Measurements from ENCODE around the gene NSMCE1. TPM values are rescaled to one million over a fixed set of nuclear protein-coding genes. Genes with fewer than 3 reads are reported as not detected.

NSMCE1 gene
- total and polyA plus RNA-seq, 4 donors, result 50.4 to 76.9 (median 66.8) TPM

DNA sequence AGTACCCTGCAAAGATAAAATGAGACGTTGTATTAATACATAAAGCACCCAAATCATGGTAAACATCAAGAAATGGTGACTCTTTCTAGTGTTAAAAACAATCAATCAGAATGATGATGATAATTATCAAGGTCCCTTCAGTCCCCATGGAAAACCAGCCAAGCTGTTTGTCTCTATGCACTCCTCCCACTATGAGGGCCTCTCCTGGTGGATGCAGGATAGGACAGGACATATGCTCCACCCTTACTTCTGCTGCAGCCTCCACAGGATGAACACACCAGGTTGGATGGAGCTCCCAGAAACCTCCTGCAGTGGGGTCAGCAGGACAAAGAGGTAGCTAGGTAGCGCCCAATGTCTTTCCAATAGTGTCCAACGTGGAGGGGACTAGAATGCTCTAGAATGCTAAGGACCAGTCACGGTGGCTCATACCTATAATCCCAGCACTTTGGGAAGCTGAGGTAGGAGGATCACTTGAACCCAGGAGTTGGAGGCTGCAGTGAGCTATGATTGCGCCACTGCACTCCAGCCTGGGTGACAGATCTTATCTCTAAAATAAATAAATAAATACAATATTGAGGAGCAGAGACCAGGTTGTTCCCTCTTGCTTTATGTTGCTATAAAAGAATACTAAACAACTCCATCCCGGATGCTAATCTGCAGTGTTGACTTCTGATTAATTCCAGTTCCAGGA, 75.1 kb downstream of the NSMCE1 start:
- WGBS (ENCODE audit: insufficient coverage), result 90% methylated on average over 2 of the region's 6 CpGs
- H3K27me3 ChIP-seq (ENCODE audit: control insufficient read depth, insufficient read depth, low read length), result no peaks in the 10 kb centered on the region
- no peaks in the 10 kb centered on the region for H3K36me3 ChIP-seq (ENCODE audit: control insufficient read depth, insufficient read depth, low read length)
- no peaks in the 10 kb centered on the region for H3K9me3 ChIP-seq (ENCODE audit: control insufficient read depth, insufficient read depth, low read length)
- no peak overlapping the region for H3K27ac ChIP-seq (ENCODE audit: low read depth, low read length)
- no peaks in the 10 kb centered on the region for H3K4me1 ChIP-seq (ENCODE audit: control insufficient read depth, insufficient read depth, low read length)
- H3K4me3 ChIP-seq (ENCODE audit: low read depth, low read length), result no peak overlapping the region
- DNase-seq (ENCODE audit: low read depth in 4 of 6, low spot score in 6 of 6), result no peak

DNA sequence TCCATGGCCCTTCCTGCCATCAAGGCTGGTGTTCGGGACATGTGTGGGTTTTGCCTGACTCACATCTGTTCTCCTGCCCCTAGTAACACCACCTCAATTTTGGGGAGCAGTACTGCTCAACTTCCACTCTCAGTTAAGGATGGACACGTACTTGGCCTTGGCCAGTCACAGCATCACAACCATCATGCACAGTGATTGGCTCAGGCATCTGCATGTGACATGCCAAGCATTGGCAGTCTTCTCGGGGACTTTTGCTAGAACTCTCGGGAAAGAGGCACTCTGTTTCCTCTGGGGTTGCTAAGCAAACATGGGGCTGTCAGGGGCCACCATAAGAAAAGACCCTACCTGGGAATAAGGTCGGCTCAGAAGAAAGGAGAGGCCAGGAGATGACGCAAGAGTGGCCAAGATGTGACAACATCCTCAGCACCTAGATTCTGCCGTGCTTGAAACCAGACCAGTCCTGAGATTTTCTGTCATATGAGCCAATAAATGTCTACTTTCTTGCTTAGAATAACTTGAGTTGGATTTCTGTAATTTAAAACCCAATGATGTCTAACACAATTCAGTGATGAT, 77.1 kb downstream of the NSMCE1 start:
- Histone ChIP-seq H3K36me3 (ENCODE audit: control insufficient read depth, insufficient read depth, low read length) (no peaks in the 10 kb centered on the region), H3K27ac (ENCODE audit: low read depth, low read length) (no peak overlapping the region), H3K9me3 (ENCODE audit: control insufficient read depth, insufficient read depth, low read length) (no peaks in the 10 kb centered on the region), H3K4me1 (ENCODE audit: control insufficient read depth, insufficient read depth, low read length) (no peaks in the 10 kb centered on the region), H3K4me3 (ENCODE audit: low read depth, low read length) (no peak overlapping the region), H3K27me3 (ENCODE audit: control insufficient read depth, insufficient read depth, low read length) (no peaks in the 10 kb centered on the region)
- 85% methylated on average over 5 of the region's 7 CpGs for WGBS (ENCODE audit: insufficient coverage)
- DNase-seq (ENCODE audit: low read depth in 4 of 6, low spot score in 6 of 6), result no peak

DNA sequence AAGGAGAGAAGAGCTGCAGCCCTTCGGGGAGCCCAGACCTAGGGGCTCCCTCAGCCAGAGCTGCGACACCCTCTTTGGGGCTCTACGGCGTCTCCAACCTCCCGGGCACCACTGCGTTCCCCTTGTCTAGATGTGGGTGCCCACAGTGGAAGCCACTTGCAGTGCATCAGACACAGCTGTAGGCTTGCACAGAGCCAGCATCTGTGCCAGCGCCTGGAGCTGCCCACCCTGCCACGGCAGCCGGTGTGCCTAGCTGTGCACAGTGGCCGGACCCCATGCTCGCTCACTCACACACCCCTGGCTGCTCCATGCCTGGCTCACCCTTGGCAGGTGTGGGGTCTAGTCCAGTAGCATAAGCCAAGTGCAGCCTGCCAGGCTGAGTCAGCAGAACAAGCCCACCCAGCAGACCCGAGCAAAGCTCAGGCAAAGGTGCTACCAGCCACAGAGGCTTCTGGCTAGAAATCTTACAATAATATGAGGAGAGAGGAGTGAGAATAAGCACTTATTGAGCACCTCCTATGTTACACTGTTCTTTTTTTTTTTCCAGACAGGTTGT, 78.2 kb downstream of the NSMCE1 start:
- no peaks in the 10 kb centered on the region for H3K36me3 ChIP-seq (ENCODE audit: control insufficient read depth, insufficient read depth, low read length)
- no peak overlapping the region for H3K27ac ChIP-seq (ENCODE audit: low read depth, low read length)
- no peaks in the 10 kb centered on the region for H3K4me1 ChIP-seq (ENCODE audit: control insufficient read depth, insufficient read depth, low read length)
- no peaks in the 10 kb centered on the region for H3K27me3 ChIP-seq (ENCODE audit: control insufficient read depth, insufficient read depth, low read length)
- no peak for DNase-seq (ENCODE audit: low read depth in 4 of 6, low spot score in 6 of 6)
- 91% methylated on average over 12 of the region's 12 CpGs for WGBS (ENCODE audit: insufficient coverage)
- no peaks in the 10 kb centered on the region for H3K9me3 ChIP-seq (ENCODE audit: control insufficient read depth, insufficient read depth, low read length)
- H3K4me3 ChIP-seq (ENCODE audit: low read depth, low read length), result no peak overlapping the region

DNA sequence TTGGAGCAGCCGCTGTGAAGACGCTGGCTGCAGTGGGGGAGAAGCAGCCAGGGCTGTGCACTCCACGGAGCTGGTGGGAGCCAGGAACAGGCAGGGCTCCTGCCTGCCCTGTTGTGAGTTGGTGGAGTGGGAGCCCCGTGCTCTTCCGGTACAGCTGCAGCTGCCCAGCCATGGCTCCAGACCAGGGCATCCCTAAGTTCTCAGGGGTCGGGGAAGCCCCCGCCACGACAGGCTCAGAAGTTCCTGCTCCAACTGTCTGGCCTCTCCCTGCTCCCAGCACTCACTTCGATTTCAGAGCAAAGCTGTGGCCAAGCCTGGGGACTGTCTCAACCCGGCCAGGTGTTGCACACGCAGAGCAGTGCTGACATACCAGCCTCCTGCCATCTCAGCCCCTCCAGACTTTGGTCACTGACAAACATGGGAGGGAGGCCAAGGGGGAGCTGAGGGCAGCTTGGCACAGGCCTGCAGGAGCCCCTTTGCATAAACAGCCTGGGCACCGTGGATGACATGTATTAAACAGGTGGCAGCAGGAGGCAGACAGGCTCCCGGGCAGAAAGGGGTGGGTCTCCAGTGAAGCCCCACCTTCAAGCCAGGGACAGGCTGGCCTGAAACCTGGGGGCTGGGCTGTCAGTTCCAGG, 79.1 kb downstream of the NSMCE1 start:
- H3K4me1 ChIP-seq (ENCODE audit: control insufficient read depth, insufficient read depth, low read length), result peaks cover 5% of the 10 kb centered on the region
- H3K27ac ChIP-seq (ENCODE audit: low read depth, low read length), result no peak overlapping the region
- H3K4me3 ChIP-seq (ENCODE audit: low read depth, low read length), result no peak overlapping the region
- WGBS (ENCODE audit: insufficient coverage), result 62% methylated on average over 12 of the region's 13 CpGs
- no peak for DNase-seq (ENCODE audit: low read depth in 4 of 6, low spot score in 6 of 6)
- H3K9me3 ChIP-seq (ENCODE audit: control insufficient read depth, insufficient read depth, low read length), result no peaks in the 10 kb centered on the region
- no peaks in the 10 kb centered on the region for H3K27me3 ChIP-seq (ENCODE audit: control insufficient read depth, insufficient read depth, low read length)
- H3K36me3 ChIP-seq (ENCODE audit: control insufficient read depth, insufficient read depth, low read length), result no peaks in the 10 kb centered on the region

DNA sequence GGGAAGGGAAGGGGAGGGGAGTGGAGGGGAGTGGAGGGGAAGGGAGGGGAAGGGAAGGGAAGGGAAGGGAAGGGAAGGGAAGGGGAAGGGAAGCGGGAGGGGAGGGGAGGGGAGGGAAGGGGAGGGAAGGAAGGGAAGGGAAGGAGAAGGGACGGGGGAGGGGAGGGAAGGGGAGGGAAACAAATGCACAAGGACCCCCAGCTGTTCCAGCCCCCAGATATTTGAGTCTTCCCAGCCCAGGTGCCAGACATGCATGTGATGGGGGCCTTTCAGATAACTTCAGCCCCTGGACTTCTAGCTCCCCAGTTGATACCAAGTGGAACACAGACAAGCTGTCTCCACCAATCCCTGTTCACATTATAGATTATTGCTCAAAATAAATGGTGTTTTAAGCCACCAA, 79.9 kb downstream of the NSMCE1 start:
- no peak overlapping the region for H3K4me3 ChIP-seq (ENCODE audit: low read depth, low read length)
- no peaks in the 10 kb centered on the region for H3K27me3 ChIP-seq (ENCODE audit: control insufficient read depth, insufficient read depth, low read length)
- no peak for DNase-seq (ENCODE audit: low read depth in 4 of 6, low spot score in 6 of 6)
- WGBS (ENCODE audit: insufficient coverage), result no CpG with 5 or more reads among the region's 2 CpGs
- H3K27ac ChIP-seq (ENCODE audit: low read depth, low read length), result no peak overlapping the region
- no peaks in the 10 kb centered on the region for H3K9me3 ChIP-seq (ENCODE audit: control insufficient read depth, insufficient read depth, low read length)
- no peaks in the 10 kb centered on the region for H3K36me3 ChIP-seq (ENCODE audit: control insufficient read depth, insufficient read depth, low read length)
- H3K4me1 ChIP-seq (ENCODE audit: control insufficient read depth, insufficient read depth, low read length), result peaks cover 5% of the 10 kb centered on the region

DNA sequence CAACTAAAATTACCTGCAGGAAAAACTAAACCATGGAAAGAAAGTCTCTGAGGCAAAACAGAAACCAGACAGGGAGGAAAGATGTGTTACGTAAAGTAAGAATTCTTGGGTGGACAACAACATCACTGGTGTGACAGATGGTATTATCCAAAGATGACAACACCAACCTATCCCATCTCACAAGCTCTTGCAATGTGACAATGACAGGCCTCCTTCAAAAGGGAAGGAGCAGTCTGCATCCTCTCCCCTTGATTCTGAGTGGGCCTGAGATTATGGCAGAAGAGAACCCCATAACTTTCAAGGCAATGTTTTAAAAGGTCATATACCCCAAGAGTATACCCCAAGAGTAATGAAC, 82.8 kb downstream of the NSMCE1 start:
- Histone ChIP-seq H3K36me3 (ENCODE audit: control insufficient read depth, insufficient read depth, low read length) (no peaks in the 10 kb centered on the region), H3K27me3 (ENCODE audit: control insufficient read depth, insufficient read depth, low read length) (no peaks in the 10 kb centered on the region), H3K4me1 (ENCODE audit: control insufficient read depth, insufficient read depth, low read length) (peaks cover 5% of the 10 kb centered on the region), H3K9me3 (ENCODE audit: control insufficient read depth, insufficient read depth, low read length) (no peaks in the 10 kb centered on the region), H3K4me3 (ENCODE audit: low read depth, low read length) (no peak overlapping the region), H3K27ac (ENCODE audit: low read depth, low read length) (no peak overlapping the region)
- DNase-seq (ENCODE audit: low read depth in 4 of 6, low spot score in 6 of 6), result no peak
- no CpG with 5 or more reads among the region's 1 CpG for WGBS (ENCODE audit: insufficient coverage)

DNA sequence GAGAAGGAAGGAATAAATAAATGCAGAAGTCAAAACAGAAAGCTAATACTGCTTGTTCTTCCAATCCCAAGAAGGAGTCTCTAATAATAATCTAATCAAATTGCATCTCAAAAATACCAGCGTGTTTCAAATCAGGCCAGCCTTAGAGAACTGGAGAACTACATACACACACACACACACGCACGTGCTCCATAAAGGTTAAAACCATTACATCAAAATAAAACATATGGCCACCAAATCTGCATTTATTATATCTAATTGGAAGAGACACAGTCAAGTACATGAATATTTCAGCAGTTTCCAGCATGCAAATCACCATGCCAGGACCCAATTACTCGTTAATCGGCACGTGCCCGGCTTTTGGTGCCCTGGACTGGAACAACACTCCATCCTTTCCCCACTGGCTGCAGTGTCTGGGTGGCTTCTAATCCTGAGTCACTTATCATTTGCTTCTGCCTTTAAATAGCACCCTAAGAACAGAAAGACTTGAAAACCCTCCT, 85.6 kb downstream of the NSMCE1 start:
- no peak overlapping the region for H3K4me3 ChIP-seq (ENCODE audit: low read depth, low read length)
- no peaks in the 10 kb centered on the region for H3K9me3 ChIP-seq (ENCODE audit: control insufficient read depth, insufficient read depth, low read length)
- DNase-seq (ENCODE audit: low read depth in 4 of 6, low spot score in 6 of 6), result peak in 2 of 6 donors; percentile 57 to 78
- H3K27me3 ChIP-seq (ENCODE audit: control insufficient read depth, insufficient read depth, low read length), result no peaks in the 10 kb centered on the region
- no peaks in the 10 kb centered on the region for H3K36me3 ChIP-seq (ENCODE audit: control insufficient read depth, insufficient read depth, low read length)
- H3K4me1 ChIP-seq (ENCODE audit: control insufficient read depth, insufficient read depth, low read length), result peaks cover 12% of the 10 kb centered on the region
- H3K27ac ChIP-seq (ENCODE audit: low read depth, low read length), result no peak overlapping the region
- 71% methylated on average over 4 of the region's 7 CpGs for WGBS (ENCODE audit: insufficient coverage)

DNA sequence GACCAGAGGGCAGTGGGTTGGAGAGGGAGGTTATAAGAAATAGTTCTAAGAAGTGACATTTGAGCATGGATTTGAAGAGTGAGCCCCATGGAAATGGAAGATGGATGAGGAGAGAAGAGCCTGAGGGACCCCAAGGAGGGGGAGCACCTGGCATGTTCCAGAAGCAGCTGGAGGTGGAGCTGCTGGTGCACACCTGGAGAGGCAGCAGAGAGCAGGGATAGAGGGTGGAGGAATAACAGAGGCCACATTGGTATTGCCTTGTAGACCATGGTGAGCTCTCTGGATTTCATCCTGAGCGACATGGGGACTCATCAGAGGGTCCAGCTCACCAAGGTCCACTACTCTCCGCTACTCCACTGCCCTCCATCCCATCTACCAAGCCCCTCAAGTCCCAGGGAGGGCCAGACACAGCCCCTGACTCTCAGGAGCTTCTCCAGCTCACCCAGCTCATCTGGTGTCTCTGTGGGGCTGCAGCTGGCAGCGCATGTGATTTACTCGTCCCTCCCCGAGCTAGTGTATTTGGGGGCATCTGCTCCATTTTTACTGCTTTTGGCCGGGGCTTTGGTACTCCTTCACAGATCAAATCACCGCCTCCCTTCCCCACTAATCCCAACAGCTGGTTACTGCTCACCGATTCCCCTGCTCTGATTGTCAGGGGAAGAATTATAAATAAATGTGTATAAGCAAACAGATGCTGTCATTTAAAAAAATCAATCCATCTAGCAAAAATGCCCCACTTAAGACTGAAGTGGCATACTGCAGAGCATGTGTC, 87.4 kb downstream of the NSMCE1 start:
- 93% methylated on average over 3 of the region's 8 CpGs for WGBS (ENCODE audit: insufficient coverage)
- Histone ChIP-seq H3K9me3 (ENCODE audit: control insufficient read depth, insufficient read depth, low read length) (no peaks in the 10 kb centered on the region), H3K4me1 (ENCODE audit: control insufficient read depth, insufficient read depth, low read length) (peaks cover 12% of the 10 kb centered on the region), H3K27me3 (ENCODE audit: control insufficient read depth, insufficient read depth, low read length) (no peaks in the 10 kb centered on the region), H3K4me3 (ENCODE audit: low read depth, low read length) (no peak overlapping the region), H3K27ac (ENCODE audit: low read depth, low read length) (no peak overlapping the region), H3K36me3 (ENCODE audit: control insufficient read depth, insufficient read depth, low read length) (no peaks in the 10 kb centered on the region)
- peak in 2 of 6 donors; percentile 13 to 74 for DNase-seq (ENCODE audit: low read depth in 4 of 6, low spot score in 6 of 6)

DNA sequence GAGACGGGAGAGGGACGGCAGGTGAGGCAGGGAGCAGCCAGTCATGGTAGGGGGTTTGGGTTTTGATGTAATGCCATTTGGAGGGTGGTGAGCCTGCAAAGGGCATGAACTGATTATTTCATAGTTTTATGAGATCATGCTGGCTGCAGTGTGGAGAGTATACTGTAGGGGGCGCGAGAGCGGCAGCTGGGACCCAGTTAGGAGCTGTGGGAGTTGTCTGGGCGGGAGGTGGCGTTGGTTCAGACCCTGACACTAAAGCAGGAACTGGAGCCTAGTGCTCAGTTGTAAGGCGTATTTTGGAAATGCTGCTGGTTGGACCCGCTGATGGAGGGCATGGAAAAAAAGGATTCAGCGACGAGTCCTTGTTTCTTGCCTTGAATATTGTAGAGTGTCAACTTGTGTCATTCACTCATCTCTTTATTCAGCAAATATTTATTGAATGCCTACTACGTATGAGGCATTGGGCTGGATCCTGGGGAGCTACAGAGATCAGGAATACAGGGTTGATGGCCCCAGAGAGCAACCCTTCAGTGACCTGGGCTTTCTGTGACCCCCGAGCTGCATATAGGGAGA, 89.0 kb downstream of the NSMCE1 start:
- no peaks in the 10 kb centered on the region for H3K36me3 ChIP-seq (ENCODE audit: control insufficient read depth, insufficient read depth, low read length)
- no peaks in the 10 kb centered on the region for H3K9me3 ChIP-seq (ENCODE audit: control insufficient read depth, insufficient read depth, low read length)
- peaks cover 7% of the 10 kb centered on the region for H3K4me1 ChIP-seq (ENCODE audit: control insufficient read depth, insufficient read depth, low read length)
- no peak overlapping the region for H3K27ac ChIP-seq (ENCODE audit: low read depth, low read length)
- 7% methylated on average over 7 of the region's 13 CpGs for WGBS (ENCODE audit: insufficient coverage)
- H3K27me3 ChIP-seq (ENCODE audit: control insufficient read depth, insufficient read depth, low read length), result no peaks in the 10 kb centered on the region
- peak in 2 of 6 donors; percentile 58 to 64 for DNase-seq (ENCODE audit: low read depth in 4 of 6, low spot score in 6 of 6)
- H3K4me3 ChIP-seq (ENCODE audit: low read depth, low read length), result no peak overlapping the region
